C4-2B (cell line): Measurements from ENCODE around the gene PARD3B.

Source experiments
- H3K27ac ChIP-seq: fragments of 450-650 bp; 2 replicates; pipeline ENCODE4 v1.5.1; 2017
- CTCF ChIP-seq: fragments of 450-650 bp; conservative IDR thresholded peaks from 2 replicates; pipeline ENCODE4 v1.5.1; 2017; ENCODE audit warnings: mild to moderate bottlenecking
- ZFX ChIP-seq: fragments of 450-650 bp; IDR thresholded peaks from 2 replicates; pipeline ENCODE4 v1.6.1; 2017

The PARD3B gene

DNA sequence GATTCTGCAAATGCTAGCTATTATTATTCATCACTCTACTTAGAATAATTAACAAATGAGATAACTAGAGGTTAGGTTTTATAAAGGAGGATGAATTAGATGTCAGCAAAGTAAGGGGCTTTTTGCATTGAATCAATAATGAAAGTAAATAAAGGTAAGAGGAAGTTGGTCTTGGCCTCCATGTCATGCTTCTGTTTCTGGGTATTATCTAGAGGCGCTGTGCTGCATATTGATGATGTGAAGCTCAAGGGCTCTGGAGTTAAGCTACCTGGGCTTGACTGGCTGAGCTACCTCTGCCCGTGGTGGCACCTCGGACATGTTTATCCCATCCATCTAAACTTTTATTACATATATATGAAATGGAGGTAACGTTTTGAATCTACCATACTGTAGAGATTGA is 350.9 kb downstream of the PARD3B start:
- H3K27ac ChIP-seq = no peak overlapping the region
- no peak for TF ChIP-seq ZFX
- TF ChIP-seq CTCF = no peak

- TF ChIP-seq ZFX = no peak
- TF ChIP-seq CTCF = no peak
- H3K27ac ChIP-seq = no peak overlapping the region
Observed at GRCh38 chr2:204897561-204897960, 352.3 kb downstream of the PARD3B start.

DNA sequence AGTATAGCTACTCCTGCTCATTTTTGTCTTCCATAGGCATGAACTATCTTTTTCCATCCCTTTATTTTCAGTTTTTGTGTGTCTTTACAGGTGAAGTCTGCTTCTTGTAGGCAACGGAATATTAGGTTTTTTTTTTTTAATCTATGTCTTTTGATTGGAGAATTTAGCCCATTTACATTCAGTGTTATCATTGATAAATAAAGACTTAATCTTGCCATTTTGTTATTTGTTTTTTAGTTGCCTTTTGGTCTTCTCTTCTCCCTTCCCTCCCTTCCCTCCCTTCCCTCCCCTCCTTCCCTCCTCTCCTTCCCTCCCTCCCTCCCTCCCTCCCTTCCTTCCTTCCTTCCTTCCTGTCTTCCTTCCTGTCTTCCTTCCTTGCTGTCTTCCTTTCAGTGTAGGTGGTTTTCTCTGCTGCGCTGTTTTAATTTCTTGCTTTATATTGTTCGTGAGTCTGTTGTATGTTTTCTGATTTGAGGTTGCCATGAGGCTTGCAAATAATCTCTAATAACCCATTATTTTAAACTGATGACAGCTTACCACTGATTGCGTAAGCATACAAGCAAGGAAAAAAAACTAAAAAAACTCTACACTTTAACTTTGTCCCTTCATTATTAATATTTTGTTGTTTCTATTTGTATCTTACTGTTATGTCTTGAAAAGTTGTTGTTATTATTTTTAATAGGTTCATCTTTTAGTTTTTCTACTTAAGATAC is 353.8 kb downstream of the PARD3B start:
- H3K27ac ChIP-seq = no peak overlapping the region
- no peak for TF ChIP-seq ZFX
- TF ChIP-seq CTCF = no peak

- TF ChIP-seq CTCF (no peak), ZFX (no peak)
- H3K27ac ChIP-seq = no peak overlapping the region
Observed at GRCh38 chr2:204899983-204900382, 354.7 kb downstream of the PARD3B start.

GRCh38 chr2:204900487-204900886 is 355.2 kb downstream of the PARD3B start:
- no peak for TF ChIP-seq CTCF
- no peak for TF ChIP-seq ZFX
- no peak overlapping the region for H3K27ac ChIP-seq

DNA sequence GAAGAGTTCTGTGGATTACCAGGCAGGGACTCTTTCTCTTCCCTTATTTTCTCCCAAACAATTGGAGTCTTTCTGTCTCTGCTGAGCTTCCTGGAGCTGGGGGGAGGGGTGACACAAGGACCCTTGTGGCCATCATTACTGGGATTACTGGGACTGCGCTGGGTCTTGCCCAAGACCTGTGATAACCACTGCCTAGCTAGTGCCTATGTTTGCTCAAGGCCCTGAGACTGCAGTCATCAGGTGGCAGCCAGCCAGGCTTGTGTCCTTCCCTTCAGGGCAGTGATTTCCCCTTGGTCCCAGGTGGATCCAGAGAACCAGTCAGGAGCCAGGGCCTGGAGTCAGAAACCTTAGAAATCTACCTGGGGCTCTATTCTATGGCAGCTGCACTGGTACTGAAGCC is 355.6 kb downstream of the PARD3B start:
- no peak for TF ChIP-seq ZFX
- peak overlapping the region; percentile 6; the same call in 1 of the 2 replicates for H3K27ac ChIP-seq

DNA sequence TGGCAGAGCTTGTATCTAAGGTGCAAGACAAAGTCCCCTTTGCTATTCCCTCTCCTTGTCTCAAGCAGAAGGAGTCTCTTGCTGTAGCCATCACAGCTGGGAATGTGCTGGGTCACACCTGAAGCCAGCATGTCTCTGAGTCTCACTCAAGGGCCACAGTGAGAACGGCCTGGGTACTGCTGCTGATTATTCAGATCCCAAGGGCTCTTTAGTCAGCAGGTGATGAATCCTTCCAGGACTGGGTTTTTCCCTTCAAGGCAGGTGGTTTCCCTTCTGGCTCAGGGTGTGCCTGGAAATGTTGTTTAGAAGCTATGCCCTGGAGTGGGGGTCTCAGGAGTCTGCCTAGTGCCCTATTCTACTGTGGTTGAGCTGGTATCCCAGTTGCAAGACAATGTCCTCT is 356.3 kb downstream of the PARD3B start:
- TF ChIP-seq CTCF (no peak), ZFX (no peak)
- peak overlapping the region; percentile 6; the same call in 1 of the 2 replicates for H3K27ac ChIP-seq

GRCh38 chr2:204909791-204910190 is 364.5 kb downstream of the PARD3B start:
- no peak overlapping the region for H3K27ac ChIP-seq
- no peak for TF ChIP-seq ZFX
- no peak for TF ChIP-seq CTCF
